ENCODE measurements around the gene ZSCAN4. TPM values are rescaled to one million over a fixed set of nuclear protein-coding genes. Genes with fewer than 3 reads are reported as not detected.
A peak's percentile ranks its signal among the peaks of the same experiment; 100 is the strongest.

ZSCAN4 gene
- polyA plus RNA-seq, 3 donors, result not detected

- H4K20me1 ChIP-seq (ENCODE audit: insufficient read depth, low read length), result no peaks in the 10 kb centered on the region
- TF ChIP-seq, protein P1, sequence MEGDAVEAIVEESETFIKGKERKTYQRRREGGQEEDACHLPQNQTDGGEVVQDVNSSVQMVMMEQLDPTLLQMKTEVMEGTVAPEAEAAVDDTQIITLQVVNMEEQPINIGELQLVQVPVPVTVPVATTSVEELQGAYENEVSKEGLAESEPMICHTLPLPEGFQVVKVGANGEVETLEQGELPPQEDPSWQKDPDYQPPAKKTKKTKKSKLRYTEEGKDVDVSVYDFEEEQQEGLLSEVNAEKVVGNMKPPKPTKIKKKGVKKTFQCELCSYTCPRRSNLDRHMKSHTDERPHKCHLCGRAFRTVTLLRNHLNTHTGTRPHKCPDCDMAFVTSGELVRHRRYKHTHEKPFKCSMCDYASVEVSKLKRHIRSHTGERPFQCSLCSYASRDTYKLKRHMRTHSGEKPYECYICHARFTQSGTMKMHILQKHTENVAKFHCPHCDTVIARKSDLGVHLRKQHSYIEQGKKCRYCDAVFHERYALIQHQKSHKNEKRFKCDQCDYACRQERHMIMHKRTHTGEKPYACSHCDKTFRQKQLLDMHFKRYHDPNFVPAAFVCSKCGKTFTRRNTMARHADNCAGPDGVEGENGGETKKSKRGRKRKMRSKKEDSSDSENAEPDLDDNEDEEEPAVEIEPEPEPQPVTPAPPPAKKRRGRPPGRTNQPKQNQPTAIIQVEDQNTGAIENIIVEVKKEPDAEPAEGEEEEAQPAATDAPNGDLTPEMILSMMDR (IDR thresholded peaks at IDR 0.05), result no peak
- no peak overlapping the region for H3K4me3 Mint-ChIP-seq
Measured at GRCh38 chr19:57623091-57623490, 45.6 kb upstream of the ZSCAN4 start.

GRCh38 chr19:57632987-57633831, 35.5 kb upstream of the ZSCAN4 start, which contains the start of gene ZNF211:
Gene ZNF211, plus strand, starts transcription at chr19:57633168. Its CDS starts 179 bp downstream, at chr19:57633347.
- WGBS (ENCODE audit: insufficient coverage), result 1% methylated on average over 59 of the region's 59 CpGs
- H3K9me3 ChIP-seq (replicated peaks in 1 of 2; ENCODE audit: control insufficient read depth in 1 of 2, insufficient read depth in 1 of 2, low read length in 2 of 2), result peaks cover 42 to 54% of the 10 kb centered on the region in 2 donors

More at GRCh38 chr19:57623091-57623490, 45.6 kb upstream of the ZSCAN4 start:
- H3K4me3 ChIP-seq (replicated peaks in 1 of 3; ENCODE audit: low read depth in 2 of 3, low read length in 3 of 3), result peak overlapping the region in 1 of 3 experiments; percentile 97
- Mint-ChIP-seq H3K27me3 (ENCODE audit: low read depth in 3 of 3) (peaks cover 0 to 2% (median 1%) of the 10 kb centered on the region in 3 donors), H3K27ac (no peak overlapping the region), H3K36me3 (peaks cover 49 to 58% of the 10 kb centered on the region in 2 donors), H3K9me3 (peaks cover 65 to 100% (median 96%) of the 10 kb centered on the region in 7 donors), H3K4me1 (no peaks in the 10 kb centered on the region)
- no peaks in the 10 kb centered on the region for H3K4me1 ChIP-seq (ENCODE audit: control insufficient read depth in 1 of 2, insufficient read depth in 2 of 2, low read length in 2 of 2)
- peaks cover 34 to 60% of the 10 kb centered on the region in 2 donors for H3K36me3 ChIP-seq (replicated peaks in 1 of 2; ENCODE audit: control insufficient read depth in 1 of 2, insufficient read depth in 2 of 2, low read length in 2 of 2)
- no peaks in the 10 kb centered on the region for H3K27me3 ChIP-seq (ENCODE audit: control insufficient read depth in 2 of 2, insufficient read depth in 2 of 2, low read length in 2 of 2)
- H3K27ac ChIP-seq (ENCODE audit: low read depth in 1 of 2, low read length in 2 of 2), result no peak overlapping the region
- H3K4me2 ChIP-seq (replicated peaks; ENCODE audit: extremely low read depth, low read length, poor library complexity, severe bottlenecking), result no peak overlapping the region
- intact Hi-C loops (cut with micrococcal nuclease), result no loop called here
- H3K9ac ChIP-seq (ENCODE audit: insufficient read depth, low read length, poor library complexity, severe bottlenecking), result no peak overlapping the region
- H3K9me3 ChIP-seq (replicated peaks in 1 of 2; ENCODE audit: control insufficient read depth in 1 of 2, insufficient read depth in 1 of 2, low read length in 2 of 2), result peaks cover 78 to 98% of the 10 kb centered on the region in 2 donors
- no peak for DNase-seq
- H2AFZ ChIP-seq (ENCODE audit: insufficient read depth, low read depth, low read length, poor library complexity, severe bottlenecking), result no peak overlapping the region
- H3K79me2 ChIP-seq (ENCODE audit: insufficient read depth, low read length), result peaks cover 4% of the 10 kb centered on the region

More at GRCh38 chr19:57632987-57633831, 35.5 kb upstream of the ZSCAN4 start, which contains the start of gene ZNF211:
- peak; percentile 89 to 92 (median 89) for DNase-seq
- Histone ChIP-seq H3K27me3 (ENCODE audit: control insufficient read depth in 2 of 2, insufficient read depth in 2 of 2, low read length in 2 of 2) (no peaks in the 10 kb centered on the region), H4K20me1 (ENCODE audit: insufficient read depth, low read length) (no peaks in the 10 kb centered on the region), H3K4me3 (replicated peaks in 1 of 3; ENCODE audit: low read depth in 2 of 3, low read length in 3 of 3) (peak within 1 kb of the TSS; percentile 75 to 96 (median 92)), H3K4me2 (replicated peaks; ENCODE audit: extremely low read depth, low read length, poor library complexity, severe bottlenecking) (peak within 1 kb of the TSS; percentile 85), H3K9ac (ENCODE audit: insufficient read depth, low read length, poor library complexity, severe bottlenecking) (peak within 1 kb of the TSS; percentile 84), H3K36me3 (replicated peaks in 1 of 2; ENCODE audit: control insufficient read depth in 1 of 2, insufficient read depth in 2 of 2, low read length in 2 of 2) (peaks cover 32 to 39% of the 10 kb centered on the region in 2 donors), H3K79me2 (ENCODE audit: insufficient read depth, low read length) (no peaks in the 10 kb centered on the region), H3K4me1 (ENCODE audit: control insufficient read depth in 1 of 2, insufficient read depth in 2 of 2, low read length in 2 of 2) (peaks cover 12% of the 10 kb centered on the region in 2 donors), H2AFZ (ENCODE audit: insufficient read depth, low read depth, low read length, poor library complexity, severe bottlenecking) (peak within 1 kb of the TSS; percentile 91), H3K27ac (ENCODE audit: low read depth in 1 of 2, low read length in 2 of 2) (peak within 1 kb of the TSS; percentile 34 to 87)
- intact Hi-C loops (cut with micrococcal nuclease), result loop anchor here (2.0 to 10.0 kb wide), 7 partner anchors 48 to 358 kb away; partner anchors contain the start of genes ZNF416 (in 2 of the 2), ZNF551 (in 2 of the 2), ZNF17 (in 1 of the 2) and ZNF548 (in 1 of the 2)
- Mint-ChIP-seq H3K27ac (peak within 1 kb of the TSS; percentile 84 to 95 (median 91)), H3K9me3 (peaks cover 34 to 60% (median 47%) of the 10 kb centered on the region in 7 donors), H3K4me3 (peak within 1 kb of the TSS; percentile 95), H3K27me3 (ENCODE audit: low read depth in 3 of 3) (peaks cover 0 to 5% (median 0%) of the 10 kb centered on the region in 3 donors), H3K36me3 (peaks cover 35 to 38% of the 10 kb centered on the region in 2 donors), H3K4me1 (peaks cover 17% of the 10 kb centered on the region)
- TF ChIP-seq, protein P1 (IDR thresholded peaks at IDR 0.05), result no peak

All from CD14-positive monocyte (primary cell).